ENCODE results near the gene MTPN.

The MTPN gene

DNA sequence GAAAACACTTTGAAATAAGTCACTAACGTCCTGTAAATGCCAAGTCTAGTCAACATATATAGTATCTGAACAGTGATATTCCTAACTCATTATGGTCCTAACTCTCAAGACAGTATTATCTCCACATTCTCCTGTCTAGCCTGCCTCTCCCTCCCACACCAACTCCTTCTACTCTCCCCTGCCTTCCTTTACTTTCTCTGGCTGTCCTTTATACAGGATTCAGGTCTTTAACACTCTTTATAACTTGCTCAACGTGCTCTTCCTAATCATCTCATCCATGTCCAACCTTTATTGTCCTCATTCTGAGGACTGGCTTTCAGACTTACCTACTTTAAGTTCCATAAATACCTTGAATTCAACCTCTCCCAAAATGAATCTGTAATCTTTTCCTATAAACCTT is 42.5 kb downstream of the MTPN start:
- DNase-seq (ENCODE audit: extremely low spot score): no peak
- TF ChIP-seq, protein P1, sequence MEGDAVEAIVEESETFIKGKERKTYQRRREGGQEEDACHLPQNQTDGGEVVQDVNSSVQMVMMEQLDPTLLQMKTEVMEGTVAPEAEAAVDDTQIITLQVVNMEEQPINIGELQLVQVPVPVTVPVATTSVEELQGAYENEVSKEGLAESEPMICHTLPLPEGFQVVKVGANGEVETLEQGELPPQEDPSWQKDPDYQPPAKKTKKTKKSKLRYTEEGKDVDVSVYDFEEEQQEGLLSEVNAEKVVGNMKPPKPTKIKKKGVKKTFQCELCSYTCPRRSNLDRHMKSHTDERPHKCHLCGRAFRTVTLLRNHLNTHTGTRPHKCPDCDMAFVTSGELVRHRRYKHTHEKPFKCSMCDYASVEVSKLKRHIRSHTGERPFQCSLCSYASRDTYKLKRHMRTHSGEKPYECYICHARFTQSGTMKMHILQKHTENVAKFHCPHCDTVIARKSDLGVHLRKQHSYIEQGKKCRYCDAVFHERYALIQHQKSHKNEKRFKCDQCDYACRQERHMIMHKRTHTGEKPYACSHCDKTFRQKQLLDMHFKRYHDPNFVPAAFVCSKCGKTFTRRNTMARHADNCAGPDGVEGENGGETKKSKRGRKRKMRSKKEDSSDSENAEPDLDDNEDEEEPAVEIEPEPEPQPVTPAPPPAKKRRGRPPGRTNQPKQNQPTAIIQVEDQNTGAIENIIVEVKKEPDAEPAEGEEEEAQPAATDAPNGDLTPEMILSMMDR (IDR thresholded peaks at IDR 0.05; ENCODE audit: control extremely low read depth, extremely low read depth, low read depth, missing control alignments): no peak
- POLR2A ChIA-PET: no interaction called here
- CTCF ChIA-PET: no interaction called here

DNA sequence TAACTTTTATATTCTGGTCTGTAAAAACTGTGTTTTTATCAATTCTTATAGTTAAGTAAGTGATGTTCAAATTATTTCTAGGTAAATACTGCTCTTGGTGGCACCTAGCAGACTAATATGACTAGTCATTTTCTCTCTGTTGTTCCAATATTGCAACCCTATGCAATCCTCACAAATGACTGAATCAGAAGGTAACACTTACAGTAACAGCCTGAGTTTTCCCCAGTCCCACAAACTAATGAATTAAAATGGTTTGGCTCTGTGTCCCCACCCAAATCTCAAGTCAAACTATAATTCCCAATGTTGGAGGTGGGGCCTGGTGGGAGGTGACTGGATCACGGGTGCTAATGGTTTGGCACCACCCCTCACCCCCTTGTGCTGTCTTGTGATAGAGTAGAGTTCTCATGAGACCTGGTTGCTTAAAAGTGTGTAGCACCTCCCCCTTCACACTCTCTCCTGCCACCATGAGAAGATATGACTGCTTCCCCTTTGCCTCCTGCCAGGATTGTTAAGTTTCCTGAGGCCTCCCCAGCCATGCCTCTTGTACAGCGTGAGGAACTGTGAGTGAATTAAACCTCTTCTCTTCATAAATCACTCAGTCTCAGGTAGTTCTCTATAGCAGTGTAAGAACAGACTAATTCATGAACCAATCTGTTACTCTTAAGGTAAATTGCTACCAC is 43.5 kb downstream of the MTPN start:
- DNase-seq (ENCODE audit: extremely low spot score): no peak
- ChIA-PET POLR2A (no interaction called here), CTCF (interaction anchor here (1.0 kb wide), 1 partner anchor 9 kb away, joined by 7 read pairs; no protein-coding TSS in a partner anchor)
- TF ChIP-seq, protein P1 (IDR thresholded peaks at IDR 0.05; ENCODE audit: control extremely low read depth, extremely low read depth, low read depth, missing control alignments): no peak

DNA sequence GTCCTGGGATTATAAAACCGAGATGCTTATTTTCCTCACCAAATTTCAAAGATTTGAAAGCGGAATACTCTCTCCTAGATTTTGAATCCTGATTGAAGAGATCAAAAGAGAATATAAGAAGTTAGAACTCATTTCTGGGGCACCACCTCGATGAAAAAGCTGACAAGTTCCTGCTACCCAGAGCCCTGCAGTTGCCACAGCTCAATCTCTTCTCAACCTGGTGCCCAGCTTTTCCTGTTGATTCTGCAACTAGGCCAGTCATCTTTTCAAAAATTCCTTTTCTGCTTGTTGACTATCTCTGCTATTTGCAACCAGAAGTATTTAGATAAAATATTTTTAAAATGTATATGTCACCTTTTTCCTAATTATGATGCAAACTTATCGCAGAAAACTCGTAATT is 45.0 kb downstream of the MTPN start:
- DNase-seq (ENCODE audit: extremely low spot score): no peak
- POLR2A ChIA-PET: no interaction called here
- TF ChIP-seq, protein P1 (IDR thresholded peaks at IDR 0.05; ENCODE audit: control extremely low read depth, extremely low read depth, low read depth, missing control alignments): no peak
- CTCF ChIA-PET: interaction anchor here (1.6 kb wide), 1 partner anchor 11 kb away, joined by 4 read pairs; no protein-coding TSS in a partner anchor

DNA sequence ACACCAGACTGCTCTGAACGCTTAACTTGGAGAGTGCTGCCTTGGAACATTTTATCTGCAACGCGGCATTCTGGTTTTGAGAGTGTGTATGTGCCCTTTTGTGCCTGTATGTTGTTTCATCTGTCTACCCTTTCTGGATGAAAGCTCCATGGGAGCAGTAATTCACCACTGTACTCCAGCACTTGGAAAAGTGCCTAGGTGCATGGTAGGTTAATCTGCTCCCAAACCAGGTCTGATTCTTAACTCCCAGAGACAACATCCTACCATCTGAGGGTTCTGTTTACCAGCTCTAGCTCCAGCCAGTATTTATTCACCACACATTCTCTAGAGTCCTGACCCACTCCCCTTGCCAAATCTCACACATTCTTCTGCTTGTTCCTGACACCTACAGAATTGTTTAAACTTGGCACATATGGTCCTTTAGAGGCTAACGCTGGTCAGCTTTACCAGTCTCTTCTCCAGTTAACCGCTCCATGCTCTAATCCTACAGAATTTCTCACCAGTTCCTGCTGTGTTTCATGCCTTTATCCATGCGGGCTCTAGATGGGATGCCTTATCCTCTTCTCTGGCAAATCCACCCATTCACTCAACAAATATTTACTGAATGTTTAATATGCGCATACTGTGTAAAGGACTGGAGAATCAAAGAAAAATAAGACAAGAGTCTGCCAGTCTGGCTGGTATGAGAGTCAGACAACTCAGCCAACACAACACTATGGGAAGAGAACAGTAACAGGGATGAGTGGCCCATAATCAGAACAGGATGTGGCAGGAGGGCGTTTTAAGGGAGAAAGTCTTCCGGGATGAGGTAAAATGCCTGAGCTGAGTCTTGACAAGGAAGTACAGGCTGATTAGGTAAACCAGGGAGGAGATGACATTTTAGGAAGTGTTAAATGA is 46.3 kb downstream of the MTPN start:
- no peak for DNase-seq (ENCODE audit: extremely low spot score)
- CTCF ChIA-PET: interaction anchor here (1.6 kb wide), 1 partner anchor 10 kb away, joined by 4 read pairs; no protein-coding TSS in a partner anchor
- POLR2A ChIA-PET: no interaction called here
- TF ChIP-seq, protein P1 (IDR thresholded peaks at IDR 0.05; ENCODE audit: control extremely low read depth, extremely low read depth, low read depth, missing control alignments): no peak

DNA sequence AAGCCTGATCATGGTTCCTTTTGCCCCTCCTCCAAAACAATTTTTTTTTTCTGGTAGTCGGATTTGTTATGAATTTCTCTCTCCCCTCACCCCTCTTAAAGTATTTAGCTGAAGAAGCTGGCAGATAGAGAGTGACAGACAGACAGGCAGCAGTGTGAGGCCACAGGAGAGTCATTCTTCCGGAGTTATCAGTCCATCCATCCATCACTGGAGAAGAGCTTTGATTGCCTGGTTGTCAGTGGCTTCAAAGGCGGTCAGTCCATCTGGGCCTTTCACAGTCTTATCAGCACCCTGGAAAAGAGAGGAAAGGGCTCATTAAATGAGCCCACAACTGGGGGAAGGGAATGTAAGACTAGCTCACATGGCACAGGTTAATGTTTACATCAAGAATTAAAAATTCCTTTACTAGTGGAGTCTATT is 47.4 kb downstream of the MTPN start:
- CTCF ChIA-PET: interaction anchor here (0.7 to 1.0 kb wide), 3 partner anchors 10 to 79 kb away, joined by 3 read pairs; no protein-coding TSS in a partner anchor
- POLR2A ChIA-PET: no interaction called here
- no peak for DNase-seq (ENCODE audit: extremely low spot score)
- TF ChIP-seq, protein P1 (IDR thresholded peaks at IDR 0.05; ENCODE audit: control extremely low read depth, extremely low read depth, low read depth, missing control alignments): no peak

DNA sequence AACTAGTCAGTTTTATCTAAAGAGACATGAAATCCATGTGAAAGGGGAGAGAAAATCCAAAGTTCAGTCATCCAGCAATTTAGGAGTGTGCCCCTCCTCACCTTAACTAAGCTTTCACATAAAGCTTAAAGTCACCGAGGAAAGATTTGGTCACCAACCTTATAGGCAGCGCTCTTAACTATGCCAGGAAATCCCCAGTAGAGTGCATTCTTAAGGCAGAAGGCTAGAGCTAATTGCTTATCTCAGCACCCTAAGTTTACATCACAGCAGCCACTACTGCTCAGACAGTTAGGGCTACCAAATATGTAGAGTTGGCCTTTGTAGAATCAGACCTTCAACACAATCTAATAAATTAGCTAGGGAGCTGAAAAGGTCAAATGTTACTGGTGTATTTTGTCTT is 47.9 kb downstream of the MTPN start:
- CTCF ChIA-PET: interaction anchor here (0.7 to 1.0 kb wide), 4 partner anchors 10 to 80 kb away, joined by 3 read pairs; no protein-coding TSS in a partner anchor
- TF ChIP-seq, protein P1 (IDR thresholded peaks at IDR 0.05; ENCODE audit: control extremely low read depth, extremely low read depth, low read depth, missing control alignments): no peak
- DNase-seq (ENCODE audit: extremely low spot score): no peak
- POLR2A ChIA-PET: no interaction called here
